Testis (tissue), 3 donors: Measurements from ENCODE around the gene CES1. TPM values are rescaled to one million over a fixed set of nuclear protein-coding genes. Genes with fewer than 3 reads are reported as not detected.
"Not testable (repeated sequence)": the region's sequence is repeated elsewhere in the genome, so short reads cannot be mapped to it uniquely, and the experiment has no call there.

ENCODE experiments used
- DNase-seq: peaks from one replicate; pipeline ENCODE4 v3.0.0-alpha.2; 2019
- H3K27ac ChIP-seq, 2 donors: fragments of 200-600 bp; sonication (generic); one replicate each; pipeline ENCODE4 v1.5.1; 2019
- H3K27me3 ChIP-seq: fragments of 200-600 bp; sonication (generic); one replicate; pipeline ENCODE4 v1.5.1; 2019
- H3K36me3 ChIP-seq: fragments of 200-600 bp; sonication (generic); one replicate; pipeline ENCODE4 v1.5.1; 2017; ENCODE audit warnings: low read depth; ENCODE audit errors: missing control alignments
- H3K4me1 ChIP-seq: fragments of 200-600 bp; sonication (generic); one replicate; pipeline ENCODE4 v1.5.1; 2019
- H3K4me3 ChIP-seq, 2 donors: fragments of 200-600 bp; sonication (generic); one replicate each; pipeline ENCODE4 v1.5.1; 2017 to 2019
- H3K9me3 ChIP-seq: fragments of 200-600 bp; sonication (generic); one replicate; pipeline ENCODE4 v1.5.1; 2017
- CTCF ChIP-seq, 3 experiments: fragments of 450-650 bp in 2 of 3; fragments of 200-600 bp in 1 of 3; sonication (generic) in 1 of 3; IDR thresholded peaks; one replicate each; pipeline ENCODE4 v1.5.1; 2016 to 2019; ENCODE audit warnings: antibody characterized with exemption in 3 of 3, mild to moderate bottlenecking in 2 of 3, moderate library complexity in 1 of 3
- POLR2A ChIP-seq: fragments of 450-650 bp; IDR thresholded peaks from one replicate; pipeline ENCODE4 v1.6.1; 2017; ENCODE audit warnings: antibody characterized with exemption, mild to moderate bottlenecking, moderate library complexity
- WGBS, 2 donors: methylation state at CpG; one replicate each; pipeline ENCODE4 v1.1.5; 2018; 5-methylcytosine and 5-hydroxymethylcytosine counted together
- intact Hi-C: fragments of 100-400 bp; cut with DNase I; formaldehyde crosslinking; loops from one replicate; pipeline ENCODE4 v1.15.1; 2023; ENCODE audit warnings: low total_unique reads
- polyA plus RNA-seq: library from polyadenylated mRNA; stranded (reverse); fragments of 350-450 nt; fragmentation: Illumina TruSeq; extraction: RNeasy Lipid Tissue Mini Kit (QIAGEN cat#74804); gene quantifications from one replicate; pipeline ENCODE4 v1.2.3, GENCODE V29; 2014; ENCODE audit warnings: low read depth, low replicate concordance; ENCODE audit not compliant: insufficient read depth
- total RNA-seq, 2 donors: library from RNA; depleted of rRNA; stranded (reverse); fragments of >200 nt; gene quantifications; one replicate each; pipeline ENCODE4 v1.2.3, GENCODE V29; 2016

CES1 gene
- total and polyA plus RNA-seq, 3 donors from 2014 or later = 2.1 to 18.3 (median 5.8) TPM

- Histone ChIP-seq H3K4me1 (no peaks in the 10 kb centered on the region), H3K27ac (no peak overlapping the region), H3K36me3 (no peaks in the 10 kb centered on the region), H3K9me3 (no peaks in the 10 kb centered on the region), H3K27me3 (no peaks in the 10 kb centered on the region), H3K4me3 (no peak overlapping the region)
- WGBS, 2 donors = 95 to 97% methylated on average over 5 of the region's 5 CpGs
- TF ChIP-seq POLR2A = no peak
- no peak for TF ChIP-seq CTCF (IDR thresholded peaks at IDR 0.05)
- no peak for DNase-seq
- intact Hi-C loops = no loop called here
Measured at GRCh38 chr16:55817236-55817912, 15.5 kb downstream of the CES1 start.

- H3K9me3 ChIP-seq, H3K36me3 ChIP-seq, H3K4me3 ChIP-seq, DNase-seq, H3K4me1 ChIP-seq, H3K27ac ChIP-seq, H3K27me3 ChIP-seq, intact Hi-C loops: not testable (repeated sequence)
- WGBS, 2 donors = 56 to 59% methylated on average over 4 of the region's 4 CpGs
Measured at GRCh38 chr16:55816222-55816621, 16.7 kb downstream of the CES1 start.

GRCh38 chr16:55815320-55815719, 17.6 kb downstream of the CES1 start:
- no peak for TF ChIP-seq CTCF (IDR thresholded peaks at IDR 0.05)
- TF ChIP-seq POLR2A = no peak
- H3K4me1 ChIP-seq = no peaks in the 10 kb centered on the region
- no peak overlapping the region for H3K4me3 ChIP-seq
- H3K27ac ChIP-seq = no peak overlapping the region
- 79 to 90% methylated on average over 3 of the region's 4 CpGs for WGBS, 2 donors
- H3K9me3 ChIP-seq = no peaks in the 10 kb centered on the region
- no peak for DNase-seq
- intact Hi-C loops = no loop called here
- H3K27me3 ChIP-seq = no peaks in the 10 kb centered on the region
- no peaks in the 10 kb centered on the region for H3K36me3 ChIP-seq

GRCh38 chr16:55814174-55814573, 18.7 kb downstream of the CES1 start:
- DNase-seq, intact Hi-C loops, H3K36me3 ChIP-seq, H3K9me3 ChIP-seq, H3K4me3 ChIP-seq, H3K4me1 ChIP-seq, H3K27ac ChIP-seq, H3K27me3 ChIP-seq: not testable (repeated sequence)
- 48 to 100% methylated on average over 1 to 2 of the region's 2 CpGs for WGBS, 2 donors

GRCh38 chr16:55813730-55814129, 19.2 kb downstream of the CES1 start:
- DNase-seq, H3K4me1 ChIP-seq, H3K27me3 ChIP-seq, intact Hi-C loops, H3K9me3 ChIP-seq, H3K27ac ChIP-seq, H3K4me3 ChIP-seq, H3K36me3 ChIP-seq: not testable (repeated sequence)
- WGBS, 2 donors = 75 to 83% methylated on average over 6 to 8 of the region's 9 CpGs

GRCh38 chr16:55812951-55813350, 19.9 kb downstream of the CES1 start:
- H3K27me3 ChIP-seq = no peaks in the 10 kb centered on the region
- no peak overlapping the region for H3K4me3 ChIP-seq
- H3K27ac ChIP-seq = no peak overlapping the region
- no peaks in the 10 kb centered on the region for H3K36me3 ChIP-seq
- no peak for DNase-seq
- no peaks in the 10 kb centered on the region for H3K4me1 ChIP-seq
- no peaks in the 10 kb centered on the region for H3K9me3 ChIP-seq
- 41 to 50% methylated on average over 2 of the region's 2 CpGs for WGBS, 2 donors
- intact Hi-C loops = no loop called here
- TF ChIP-seq CTCF (IDR thresholded peaks at IDR 0.05) (no peak), POLR2A (no peak)
